NCI-H82 treated with DMSO at 0.1 percent for 48 hours (cell line): ENCODE results near the gene LRP11.
"Not testable (repeated sequence)": the region's sequence is repeated elsewhere in the genome, so short reads cannot be mapped to it uniquely, and the experiment has no call there.

Experiments used
- DNase-seq: peaks from one replicate; lab custom pipeline; 2025; ENCODE audit not compliant: unreplicated experiment; lab: John Stamatoyannopoulos, UW

LRP11 gene

DNA sequence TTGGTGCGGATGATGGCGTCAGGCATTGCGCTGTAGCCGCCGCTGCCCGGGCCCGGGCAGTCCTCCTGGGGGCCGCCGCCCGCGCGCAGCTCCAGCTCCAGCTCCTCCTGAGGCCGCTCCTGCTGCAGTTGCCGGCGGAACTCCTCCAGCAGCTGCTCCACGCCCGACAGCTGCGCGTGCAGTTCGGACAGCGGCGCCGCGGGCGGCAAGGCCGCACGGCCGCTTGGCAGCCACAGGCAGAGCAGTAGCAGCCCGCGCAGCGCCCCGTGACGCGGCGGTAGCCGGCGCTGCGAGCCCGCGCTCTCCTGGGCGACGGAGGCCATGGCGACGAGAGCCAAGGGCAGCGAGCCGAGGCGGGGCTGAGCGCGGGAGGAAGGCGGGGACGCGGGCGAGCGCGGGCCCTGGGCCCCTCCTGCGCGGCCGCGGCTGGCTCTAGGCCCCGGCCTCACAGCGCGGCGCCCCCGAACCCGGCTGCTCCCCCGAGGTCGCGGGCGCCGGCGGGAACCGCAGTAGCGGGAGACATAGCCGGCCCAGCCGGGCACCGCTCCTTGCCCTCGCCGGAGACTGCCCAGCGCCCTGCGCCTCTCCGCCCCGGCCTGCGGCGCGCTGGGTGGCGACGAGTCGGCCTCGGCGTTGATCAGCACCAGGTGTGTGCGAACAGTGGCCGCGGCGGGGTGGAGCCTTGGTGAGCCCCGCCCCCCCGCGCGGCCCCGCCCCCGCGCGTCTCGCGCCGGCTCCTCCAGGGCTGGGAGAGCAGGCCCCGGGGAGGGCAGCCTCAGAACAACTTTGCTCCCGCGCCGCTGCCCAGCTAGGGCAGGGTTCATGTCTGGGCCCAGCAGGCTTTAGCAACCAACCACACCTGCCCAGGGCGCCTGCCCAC is at the start of gene LRP11:
Gene LRP11, minus strand, starts transcription at position 662 of the 880 bp plus-strand sequence. Its CDS starts 339 bp downstream, at position 323.
- peak; percentile 31 for DNase-seq

GRCh38 chr6:149913540-149914240 is 49.5 kb upstream of the LRP11 start:
- DNase-seq = no peak

DNA sequence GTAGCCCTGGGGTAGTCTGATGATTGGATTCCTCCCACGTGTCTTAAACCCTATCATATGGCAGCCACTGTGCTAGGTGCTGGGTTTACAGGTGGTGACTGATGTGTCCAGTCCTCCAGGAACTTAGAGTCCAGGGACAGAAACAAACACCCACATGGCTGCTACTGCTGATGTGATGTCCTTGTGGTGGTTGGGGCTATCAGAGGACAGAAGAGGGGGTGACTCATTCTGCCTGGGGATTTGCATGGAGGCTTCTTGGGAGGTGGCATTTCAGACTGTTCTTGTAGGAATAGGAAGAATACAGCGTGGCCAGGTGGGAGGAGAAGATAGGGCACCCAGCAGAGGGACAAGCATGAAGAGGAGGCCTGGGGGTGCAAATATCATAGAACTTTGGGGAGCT is 48.9 kb upstream of the LRP11 start:
- DNase-seq = no peak

GRCh38 chr6:149912680-149913079 is 48.5 kb upstream of the LRP11 start:
- not testable (repeated sequence) for DNase-seq

GRCh38 chr6:149910721-149911151 is 46.6 kb upstream of the LRP11 start:
- no peak for DNase-seq

DNA sequence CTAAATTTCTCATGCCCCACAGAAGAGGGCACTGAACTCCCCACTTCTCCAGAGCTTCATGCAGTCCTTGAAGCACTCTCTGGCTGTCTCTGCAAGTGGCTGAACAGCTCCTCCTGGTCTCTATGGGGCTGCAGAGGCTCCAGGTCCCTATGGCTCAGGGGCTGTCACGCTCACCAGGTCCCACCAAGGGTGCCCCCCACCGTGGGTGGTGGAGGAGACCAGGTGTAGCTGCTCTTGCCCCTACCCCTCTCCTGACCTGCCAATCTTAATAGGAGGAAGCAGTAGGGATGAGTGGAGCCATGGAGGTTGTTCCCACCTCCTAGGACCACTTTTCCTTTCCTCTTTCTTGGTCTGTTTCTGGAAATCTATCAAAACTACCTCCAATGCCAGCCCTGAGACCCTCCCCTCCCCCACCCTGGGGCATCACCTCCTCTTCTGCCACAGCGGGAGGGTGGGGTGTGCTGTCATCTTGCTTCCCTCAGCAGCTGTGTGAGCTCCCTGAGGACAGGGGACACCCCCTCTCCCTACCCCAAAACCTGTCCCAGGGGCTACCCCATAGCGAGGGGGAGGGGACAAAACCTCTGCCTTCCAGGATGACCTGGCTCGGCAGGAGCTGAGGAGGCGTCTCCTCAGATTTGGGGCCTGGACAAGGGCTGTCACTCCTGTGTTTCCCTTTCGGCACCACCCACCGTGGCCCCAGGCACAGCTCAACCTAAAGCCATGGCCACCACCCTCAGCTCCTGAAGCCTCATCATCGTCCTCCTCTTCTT is 45.7 kb upstream of the LRP11 start:
- no peak for DNase-seq

- not testable (repeated sequence) for DNase-seq
Measured at GRCh38 chr6:149908480-149908879, 44.3 kb upstream of the LRP11 start.

GRCh38 chr6:149907317-149907716 is 43.2 kb upstream of the LRP11 start:
- DNase-seq = no peak

DNA sequence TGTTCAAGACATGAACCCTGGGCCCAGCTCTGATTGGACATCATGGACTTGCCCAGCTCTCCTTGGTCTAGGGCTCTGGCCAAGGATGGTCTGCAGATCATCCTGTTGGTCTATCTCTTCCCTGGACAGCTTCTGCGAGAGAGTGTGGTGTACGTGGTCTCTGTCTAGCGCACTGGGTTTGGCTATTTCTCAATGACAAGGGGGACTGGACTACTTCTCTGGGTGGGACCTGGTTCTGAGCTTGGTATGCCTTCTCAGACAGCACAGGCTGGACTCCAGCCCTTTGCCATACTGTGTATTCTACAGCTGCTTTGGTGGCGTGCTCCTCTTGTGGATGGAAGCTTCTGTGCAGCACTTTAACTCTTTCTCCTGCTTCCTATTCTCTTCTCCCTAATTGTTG is 42.2 kb upstream of the LRP11 start:
- DNase-seq = no peak

DNA sequence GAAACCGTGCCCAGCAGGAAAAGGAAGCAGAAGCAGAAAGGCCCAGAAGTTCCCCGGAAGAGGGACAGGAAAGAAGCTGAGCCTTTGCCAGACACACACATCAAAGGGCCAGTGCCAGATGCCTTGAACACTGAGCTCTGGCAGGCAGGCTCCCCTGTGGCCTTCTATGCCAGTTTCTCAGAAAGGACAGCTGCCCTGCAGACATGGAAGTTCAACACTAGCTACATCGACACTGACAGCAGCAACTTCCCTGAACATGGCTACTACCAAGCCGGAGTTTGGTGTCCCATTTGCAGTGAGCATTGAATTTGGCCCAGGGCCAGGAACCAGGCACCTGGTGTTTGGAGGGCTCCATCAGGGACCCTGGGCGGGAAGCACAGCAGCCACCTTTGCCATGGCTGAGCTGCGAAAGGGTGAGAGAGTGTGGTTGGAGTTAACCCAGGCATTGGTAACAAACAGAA is 41.8 kb upstream of the LRP11 start:
- no peak for DNase-seq

GRCh38 chr6:149905371-149905910 is 41.3 kb upstream of the LRP11 start:
- DNase-seq = no peak

DNA sequence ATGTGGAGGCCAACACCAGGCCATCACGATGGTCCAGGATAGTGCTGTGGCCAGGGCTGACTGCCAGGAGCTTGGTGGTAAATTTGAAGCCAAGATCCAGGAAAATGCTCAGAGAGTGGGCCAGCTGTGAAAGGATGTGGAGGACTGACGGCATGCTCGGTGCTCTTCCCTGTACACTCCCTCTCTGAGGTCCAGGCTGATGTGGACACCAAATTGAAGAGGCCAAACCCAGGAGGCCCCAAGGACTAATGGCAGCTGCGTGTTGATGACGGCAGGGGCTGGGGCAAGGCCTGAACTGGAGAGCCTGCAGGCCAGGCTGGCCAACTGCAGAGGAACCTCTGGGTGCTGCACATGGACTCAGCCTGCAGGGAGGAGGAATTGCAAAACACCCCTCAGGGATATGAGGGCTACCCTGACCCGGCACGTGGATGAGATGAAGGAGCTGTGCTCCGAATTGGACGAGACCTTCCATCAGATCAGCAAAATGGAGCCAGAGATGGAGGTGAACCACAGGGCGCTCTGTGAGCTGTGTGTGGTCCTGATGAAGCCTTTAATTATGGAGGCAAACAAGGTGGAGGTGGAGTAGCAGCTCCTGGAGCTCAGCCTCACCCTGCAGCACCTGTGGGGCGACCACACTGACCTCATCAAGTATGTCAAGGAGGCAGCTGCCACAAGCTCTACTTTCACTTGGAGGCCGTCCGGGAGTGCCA is 40.7 kb upstream of the LRP11 start:
- DNase-seq = no peak

DNA sequence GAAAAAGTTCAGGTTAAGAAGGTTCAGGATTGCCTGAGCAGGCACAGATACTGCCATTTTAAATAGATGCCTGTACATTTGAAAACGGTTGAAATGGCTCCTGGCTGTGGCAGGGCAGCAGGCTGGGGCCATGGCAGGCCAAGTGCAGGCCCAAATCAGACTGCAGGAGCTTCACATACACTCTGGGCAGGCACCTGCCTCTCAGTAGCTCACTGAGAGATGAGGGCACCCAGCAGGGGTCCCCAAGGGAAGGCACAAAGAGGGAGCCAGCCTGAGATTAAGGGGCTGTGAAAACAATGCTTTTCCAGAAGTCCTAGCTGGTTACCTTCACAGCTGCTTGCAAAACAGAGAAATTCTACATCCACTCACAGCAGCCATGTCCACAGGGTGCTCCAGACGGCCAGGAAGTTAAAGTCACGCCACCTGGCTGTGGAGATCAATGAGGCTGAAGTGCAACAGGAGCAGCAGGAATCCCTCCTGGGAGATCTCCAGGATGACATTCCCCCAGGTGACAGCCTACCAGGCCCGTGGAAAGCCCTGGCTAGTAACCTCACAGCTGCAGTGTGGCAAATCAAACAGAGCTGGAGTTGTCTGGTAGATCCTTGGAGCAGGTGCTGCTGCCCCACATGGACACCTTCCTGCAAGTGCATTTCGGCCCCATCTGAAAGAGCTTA is 39.9 kb upstream of the LRP11 start:
- DNase-seq = no peak

DNA sequence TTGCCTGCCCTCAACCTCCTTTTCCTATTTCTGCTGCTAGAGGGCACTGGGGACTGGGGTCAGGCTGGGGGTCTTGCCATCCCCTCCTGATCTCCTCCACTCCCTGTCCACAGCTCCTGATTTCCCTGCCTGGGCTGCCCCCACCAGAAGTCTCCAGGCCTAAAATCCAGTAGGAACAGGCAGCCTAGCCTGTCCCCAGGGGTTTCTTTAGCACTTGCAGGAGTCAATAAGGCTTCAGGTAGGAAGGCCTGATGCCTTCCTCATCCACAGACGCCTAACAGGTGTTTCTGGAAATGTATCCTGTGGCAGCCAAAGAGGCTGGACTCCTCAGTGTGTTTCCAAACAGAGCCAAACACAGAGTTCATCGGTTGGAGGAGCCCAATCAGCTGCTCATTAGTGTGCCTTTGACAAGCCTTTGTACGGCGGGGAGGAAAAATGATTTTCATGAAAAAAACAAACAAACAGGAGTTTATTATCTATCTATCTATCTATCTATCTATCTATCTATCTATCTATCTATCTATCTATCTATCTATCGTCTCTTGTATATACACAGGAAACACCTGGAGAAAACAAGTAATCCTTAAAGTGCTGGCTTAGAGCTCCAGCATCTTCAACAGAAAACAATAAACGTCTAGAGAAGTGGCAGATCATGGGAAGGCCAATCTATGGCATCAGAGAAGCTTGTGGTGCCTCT is 37.4 kb upstream of the LRP11 start:
- DNase-seq = no peak

- DNase-seq = no peak
Measured at GRCh38 chr6:149900620-149901443, 36.7 kb upstream of the LRP11 start.

DNA sequence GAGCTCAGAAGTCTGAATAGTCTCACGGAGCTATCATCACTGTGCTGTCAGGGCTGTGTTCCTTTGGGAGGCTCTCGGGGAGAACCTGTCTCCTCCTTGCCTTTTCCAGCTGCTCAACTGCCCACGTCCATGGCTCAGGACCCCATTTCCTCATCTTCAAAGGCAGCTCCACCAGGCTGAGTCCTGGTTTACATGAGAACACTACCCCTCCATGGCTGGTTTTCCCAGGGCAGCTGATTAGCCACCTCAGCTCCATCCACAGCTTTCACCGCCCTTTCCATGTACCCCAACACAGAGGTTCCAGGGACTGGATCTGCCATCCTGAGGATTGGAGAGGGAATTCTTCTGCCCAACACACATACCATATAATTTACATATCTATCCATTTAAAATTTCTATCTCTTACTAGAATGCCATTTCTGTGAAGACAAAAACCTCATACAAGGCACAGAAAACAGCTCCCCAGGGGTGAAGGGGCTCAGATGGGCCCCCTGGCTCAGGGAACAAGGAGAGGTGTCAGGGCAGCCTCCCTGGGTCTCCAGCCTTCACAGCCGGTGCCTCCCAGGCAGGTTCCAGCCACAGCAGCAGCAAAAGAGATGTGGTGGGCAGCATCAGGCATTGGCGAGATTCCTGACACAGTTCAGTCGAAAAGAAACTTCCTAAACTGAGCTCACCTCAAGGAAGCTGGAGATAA is 35.9 kb upstream of the LRP11 start:
- no peak for DNase-seq

DNA sequence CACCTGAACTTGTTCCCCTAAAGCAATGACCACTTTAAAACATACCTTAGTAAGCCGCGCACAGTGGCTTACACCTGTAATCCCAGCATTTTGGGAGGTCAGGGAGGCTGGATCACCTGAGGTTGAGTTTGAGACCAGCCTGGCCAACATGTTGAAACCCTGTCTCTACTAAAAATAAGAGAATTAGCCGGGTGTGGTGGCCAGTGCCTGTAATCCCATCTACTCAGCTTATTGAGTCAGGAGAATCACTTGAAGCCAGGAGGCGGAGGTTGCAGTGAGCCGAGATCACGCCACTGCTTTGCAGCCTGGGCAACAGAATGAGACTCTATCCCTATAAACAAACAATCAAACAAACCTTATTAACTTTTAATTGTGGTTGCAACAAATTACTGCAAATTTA is 35.3 kb upstream of the LRP11 start:
- no peak for DNase-seq

DNA sequence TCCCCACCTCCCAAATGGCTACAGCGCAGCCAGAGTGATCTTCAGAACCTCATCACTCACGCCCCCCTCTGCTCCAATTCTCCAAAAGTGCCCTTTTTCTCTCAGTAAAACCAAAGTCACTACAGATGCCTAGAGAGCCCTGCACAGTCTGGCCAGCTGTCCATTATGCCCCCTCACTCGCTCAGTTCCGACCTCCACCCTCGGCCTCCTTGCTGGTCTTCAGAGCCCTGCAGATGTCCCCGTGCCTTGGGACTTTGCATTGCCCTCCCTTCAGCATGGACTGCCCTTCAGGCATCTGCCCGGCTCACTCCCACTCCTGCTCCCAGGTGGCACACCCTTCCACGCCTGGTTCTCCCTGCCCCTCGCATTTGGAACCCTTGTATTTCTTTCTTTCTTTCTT is 34.8 kb upstream of the LRP11 start:
- no peak for DNase-seq
